HepG2 (cell line): ENCODE results near the gene ZNF554. TPM values are rescaled to one million over a fixed set of nuclear protein-coding genes. Genes with fewer than 3 reads are reported as not detected.
A peak's percentile ranks its signal among the peaks of the same experiment; 100 is the strongest.

ENCODE experiments used
- AKAP8 ChIP-seq: sonication (generic); formaldehyde crosslinking; IDR thresholded peaks from 2 replicates; pipeline ENCODE4 v1.5.1; 2020; ENCODE audit warnings: mild to moderate bottlenecking, missing genetic modification reagents
- ATF7-NPFF ChIP-seq: sonication (generic); formaldehyde crosslinking; IDR thresholded peaks from 2 replicates; pipeline ENCODE4 v1.8.1; 2023; ENCODE audit warnings: mild to moderate bottlenecking, low read depth, missing genetic modification reagents, moderate library complexity
- HOXD1 ChIP-seq: sonication (generic); formaldehyde crosslinking; IDR thresholded peaks from 2 replicates; pipeline ENCODE4 v1.5.0; 2020; ENCODE audit warnings: missing genetic modification reagents
- JUN ChIP-seq: sonication (generic); formaldehyde crosslinking; IDR thresholded peaks from 2 replicates; pipeline ENCODE4 v1.4.0; 2020; ENCODE audit warnings: mild to moderate bottlenecking, missing genetic modification reagents
- KLF6 ChIP-seq: IDR thresholded peaks from 2 replicates; pipeline ENCODE4 v1.8.0; 2016; ENCODE audit warnings: missing biosample characterization, missing genetic modification reagents
- MTA1 ChIP-seq: sonication (generic); formaldehyde crosslinking; IDR thresholded peaks from 2 replicates; pipeline ENCODE4 v1.4.0; 2020; ENCODE audit warnings: missing genetic modification reagents, mild to moderate bottlenecking, borderline replicate concordance
- MXD4 ChIP-seq: IDR thresholded peaks from 2 replicates; pipeline ENCODE4 v1.6.1; 2016; ENCODE audit warnings: mild to moderate bottlenecking, missing biosample characterization, missing genetic modification reagents
- RARG ChIP-seq: sonication (generic); formaldehyde crosslinking; IDR thresholded peaks from 2 replicates; pipeline ENCODE4 v1.4.0; 2020; ENCODE audit warnings: low read depth, mild to moderate bottlenecking, missing genetic modification reagents
- SMC3 ChIP-seq: IDR thresholded peaks from 2 replicates; pipeline ENCODE4 v1.6.1; 2011; ENCODE audit warnings: low read length, improper control_type of control experiment
- TCF7 ChIP-seq: sonication (generic); IDR thresholded peaks from 2 replicates; pipeline ENCODE4 v1.6.1; 2016; ENCODE audit warnings: antibody characterized with exemption, low read depth
- ZBTB1 ChIP-seq: sonication (generic); formaldehyde crosslinking; IDR thresholded peaks from 2 replicates; pipeline ENCODE4 v1.4.0; 2020; ENCODE audit warnings: missing genetic modification reagents, borderline replicate concordance
- ZFYVE20 ChIP-seq: sonication (generic); formaldehyde crosslinking; IDR thresholded peaks from 2 replicates; pipeline ENCODE4 v1.8.0; 2023; ENCODE audit warnings: low read depth, mild to moderate bottlenecking, moderate library complexity, missing genetic modification reagents, borderline replicate concordance
- ZMAT5 ChIP-seq: sonication (generic); formaldehyde crosslinking; IDR thresholded peaks from 2 replicates; pipeline ENCODE4 v1.5.0; 2020; ENCODE audit warnings: mild to moderate bottlenecking, low read depth, missing genetic modification reagents, borderline replicate concordance
- ZNF256 ChIP-seq: sonication (generic); formaldehyde crosslinking; conservative IDR thresholded peaks from 2 replicates; pipeline ENCODE4 v1.4.0; 2020; ENCODE audit warnings: missing genetic modification reagents
- ZNF335 ChIP-seq: sonication (generic); formaldehyde crosslinking; IDR thresholded peaks from 2 replicates; pipeline ENCODE4 v1.4.0; 2020; ENCODE audit warnings: missing genetic modification reagents
- ZNF44 ChIP-seq: sonication (generic); formaldehyde crosslinking; IDR thresholded peaks from 2 replicates; pipeline ENCODE4 v1.5.1; 2020; ENCODE audit warnings: mild to moderate bottlenecking, missing genetic modification reagents
- ZNF629 ChIP-seq: sonication (generic); formaldehyde crosslinking; conservative IDR thresholded peaks from 2 replicates; pipeline ENCODE4 v1.5.0; 2020; ENCODE audit warnings: missing genetic modification reagents
- ZNF775 ChIP-seq: sonication (generic); formaldehyde crosslinking; IDR thresholded peaks from 2 replicates; pipeline ENCODE4 v1.4.0; 2020; ENCODE audit warnings: missing genetic modification reagents, mild to moderate bottlenecking, moderate library complexity, borderline replicate concordance
- ZNF792 ChIP-seq: IDR thresholded peaks from 2 replicates; pipeline ENCODE4 v1.6.1; 2016
- ZNF891 ChIP-seq: sonication (generic); formaldehyde crosslinking; IDR thresholded peaks from 2 replicates; pipeline ENCODE4 v1.5.0; 2020; ENCODE audit warnings: mild to moderate bottlenecking, missing genetic modification reagents
- polyA plus RNA-seq, 8 experiments: library from polyadenylated mRNA; depleted of rRNA in 3 of 8; stranded (reverse) in 7 of 8; unstranded in 1 of 8; fragments of >200 nt; fragmentation: Illumina TruSeq in 4 of 8; extraction: Trizol in 4 of 8; gene quantifications; 2 replicates each; pipeline versions ENCODE4 v1.2.1 to v1.2.3, GENCODE V29; 2011 to 2016; ENCODE audit warnings: low read depth in 4 of 8, missing spikeins in 1 of 8, mixed read lengths in 1 of 8; ENCODE audit not compliant: insufficient read depth in 1 of 8
- total RNA-seq, 5 experiments: library from RNA; depleted of rRNA; stranded (reverse); fragments of >200 nt; fragmentation: Illumina TruSeq; extraction: Trizol; gene quantifications; 2 replicates each; pipeline ENCODE4 v1.2.3, GENCODE V29; 2016; ENCODE audit warnings: low read depth in 1 of 5
- TF ChIP-seq, protein P1 (sequence below): sonication (generic); formaldehyde crosslinking; IDR thresholded peaks from 2 replicates; pipeline ENCODE4 v1.4.0; 2020; ENCODE audit warnings: missing genetic modification reagents
- TF ChIP-seq, protein P2 (sequence below): sonication (generic); formaldehyde crosslinking; IDR thresholded peaks from 2 replicates; pipeline ENCODE4 v1.4.0; 2020; ENCODE audit warnings: missing genetic modification reagents, borderline replicate concordance

Gene ZNF554
- total and polyA plus RNA-seq, 2 of the 13 experiments (the other 11 are each of a cell fraction or from before 2014, with no cell fraction given) = 2.2 to 2.7 TPM

- TF ChIP-seq ATF7-NPFF (CRISPR knock-in tag) (peak; percentile 89), AKAP8 (CRISPR knock-in tag) (peak; percentile 60; the same call in 1 of the 2 replicates), ZNF335 (CRISPR knock-in tag) (peak; percentile 21; the same call in 1 of the 2 replicates), RARG (CRISPR knock-in tag) (peak; percentile 68; the same call in 1 of the 2 replicates), ZNF629 (CRISPR knock-in tag) (peak; percentile 36), ZNF792 (CRISPR knock-in tag) (no peak), ZNF256 (CRISPR knock-in tag) (0 out of 2 replicates have a peak, but pooled peaks have one; percentile 68), SMC3 (no peak), HOXD1 (CRISPR knock-in tag) (peak; percentile 77), MTA1 (CRISPR knock-in tag) (peak; percentile 100), ZNF891 (CRISPR knock-in tag) (no peak; the same call in 1 of the 2 replicates), ZFYVE20 (no peak), TCF7 (no peak), KLF6 (CRISPR knock-in tag) (no peak), JUN (CRISPR knock-in tag) (peak; percentile 77), ZBTB1 (CRISPR knock-in tag) (no peak), MXD4 (no peak), ZNF44 (CRISPR knock-in tag) (peak; percentile 79; the same call in 1 of the 2 replicates), ZNF775 (CRISPR knock-in tag) (0 out of 2 replicates have a peak, but pooled peaks have one; percentile 55), ZMAT5 (CRISPR knock-in tag) (no peak)
- TF ChIP-seq, protein P1, sequence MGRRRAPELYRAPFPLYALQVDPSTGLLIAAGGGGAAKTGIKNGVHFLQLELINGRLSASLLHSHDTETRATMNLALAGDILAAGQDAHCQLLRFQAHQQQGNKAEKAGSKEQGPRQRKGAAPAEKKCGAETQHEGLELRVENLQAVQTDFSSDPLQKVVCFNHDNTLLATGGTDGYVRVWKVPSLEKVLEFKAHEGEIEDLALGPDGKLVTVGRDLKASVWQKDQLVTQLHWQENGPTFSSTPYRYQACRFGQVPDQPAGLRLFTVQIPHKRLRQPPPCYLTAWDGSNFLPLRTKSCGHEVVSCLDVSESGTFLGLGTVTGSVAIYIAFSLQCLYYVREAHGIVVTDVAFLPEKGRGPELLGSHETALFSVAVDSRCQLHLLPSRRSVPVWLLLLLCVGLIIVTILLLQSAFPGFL (CRISPR knock-in tag) = no peak
- TF ChIP-seq, protein P2, sequence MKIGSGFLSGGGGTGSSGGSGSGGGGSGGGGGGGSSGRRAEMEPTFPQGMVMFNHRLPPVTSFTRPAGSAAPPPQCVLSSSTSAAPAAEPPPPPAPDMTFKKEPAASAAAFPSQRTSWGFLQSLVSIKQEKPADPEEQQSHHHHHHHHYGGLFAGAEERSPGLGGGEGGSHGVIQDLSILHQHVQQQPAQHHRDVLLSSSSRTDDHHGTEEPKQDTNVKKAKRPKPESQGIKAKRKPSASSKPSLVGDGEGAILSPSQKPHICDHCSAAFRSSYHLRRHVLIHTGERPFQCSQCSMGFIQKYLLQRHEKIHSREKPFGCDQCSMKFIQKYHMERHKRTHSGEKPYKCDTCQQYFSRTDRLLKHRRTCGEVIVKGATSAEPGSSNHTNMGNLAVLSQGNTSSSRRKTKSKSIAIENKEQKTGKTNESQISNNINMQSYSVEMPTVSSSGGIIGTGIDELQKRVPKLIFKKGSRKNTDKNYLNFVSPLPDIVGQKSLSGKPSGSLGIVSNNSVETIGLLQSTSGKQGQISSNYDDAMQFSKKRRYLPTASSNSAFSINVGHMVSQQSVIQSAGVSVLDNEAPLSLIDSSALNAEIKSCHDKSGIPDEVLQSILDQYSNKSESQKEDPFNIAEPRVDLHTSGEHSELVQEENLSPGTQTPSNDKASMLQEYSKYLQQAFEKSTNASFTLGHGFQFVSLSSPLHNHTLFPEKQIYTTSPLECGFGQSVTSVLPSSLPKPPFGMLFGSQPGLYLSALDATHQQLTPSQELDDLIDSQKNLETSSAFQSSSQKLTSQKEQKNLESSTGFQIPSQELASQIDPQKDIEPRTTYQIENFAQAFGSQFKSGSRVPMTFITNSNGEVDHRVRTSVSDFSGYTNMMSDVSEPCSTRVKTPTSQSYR (CRISPR knock-in tag) = peak; percentile 23; the same call in 1 of the 2 replicates
These were observed 21.4 kb downstream of the ZNF554 start, which contains the start of gene ZNF555 (continued) for GRCh38 chr19:2840794-2841791.
